VCaP (cell line): ENCODE data around the gene EFCAB5.

Source experiments
- H3K27ac ChIP-seq: fragments of 450-650 bp; 2 replicates; pipeline ENCODE4 v1.5.1; 2017
- TF ChIP-seq, protein P1 (sequence below): fragments of 450-650 bp; conservative IDR thresholded peaks from 2 replicates; pipeline ENCODE4 v1.5.1; 2017; ENCODE audit warnings: mild to moderate bottlenecking, moderate library complexity

Gene EFCAB5

GRCh38 chr17:29911641-29912177 lies 29.7 kb upstream of the EFCAB5 start:
- H3K27ac ChIP-seq: no peak overlapping the region
- TF ChIP-seq, protein P1, sequence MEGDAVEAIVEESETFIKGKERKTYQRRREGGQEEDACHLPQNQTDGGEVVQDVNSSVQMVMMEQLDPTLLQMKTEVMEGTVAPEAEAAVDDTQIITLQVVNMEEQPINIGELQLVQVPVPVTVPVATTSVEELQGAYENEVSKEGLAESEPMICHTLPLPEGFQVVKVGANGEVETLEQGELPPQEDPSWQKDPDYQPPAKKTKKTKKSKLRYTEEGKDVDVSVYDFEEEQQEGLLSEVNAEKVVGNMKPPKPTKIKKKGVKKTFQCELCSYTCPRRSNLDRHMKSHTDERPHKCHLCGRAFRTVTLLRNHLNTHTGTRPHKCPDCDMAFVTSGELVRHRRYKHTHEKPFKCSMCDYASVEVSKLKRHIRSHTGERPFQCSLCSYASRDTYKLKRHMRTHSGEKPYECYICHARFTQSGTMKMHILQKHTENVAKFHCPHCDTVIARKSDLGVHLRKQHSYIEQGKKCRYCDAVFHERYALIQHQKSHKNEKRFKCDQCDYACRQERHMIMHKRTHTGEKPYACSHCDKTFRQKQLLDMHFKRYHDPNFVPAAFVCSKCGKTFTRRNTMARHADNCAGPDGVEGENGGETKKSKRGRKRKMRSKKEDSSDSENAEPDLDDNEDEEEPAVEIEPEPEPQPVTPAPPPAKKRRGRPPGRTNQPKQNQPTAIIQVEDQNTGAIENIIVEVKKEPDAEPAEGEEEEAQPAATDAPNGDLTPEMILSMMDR: no peak

DNA sequence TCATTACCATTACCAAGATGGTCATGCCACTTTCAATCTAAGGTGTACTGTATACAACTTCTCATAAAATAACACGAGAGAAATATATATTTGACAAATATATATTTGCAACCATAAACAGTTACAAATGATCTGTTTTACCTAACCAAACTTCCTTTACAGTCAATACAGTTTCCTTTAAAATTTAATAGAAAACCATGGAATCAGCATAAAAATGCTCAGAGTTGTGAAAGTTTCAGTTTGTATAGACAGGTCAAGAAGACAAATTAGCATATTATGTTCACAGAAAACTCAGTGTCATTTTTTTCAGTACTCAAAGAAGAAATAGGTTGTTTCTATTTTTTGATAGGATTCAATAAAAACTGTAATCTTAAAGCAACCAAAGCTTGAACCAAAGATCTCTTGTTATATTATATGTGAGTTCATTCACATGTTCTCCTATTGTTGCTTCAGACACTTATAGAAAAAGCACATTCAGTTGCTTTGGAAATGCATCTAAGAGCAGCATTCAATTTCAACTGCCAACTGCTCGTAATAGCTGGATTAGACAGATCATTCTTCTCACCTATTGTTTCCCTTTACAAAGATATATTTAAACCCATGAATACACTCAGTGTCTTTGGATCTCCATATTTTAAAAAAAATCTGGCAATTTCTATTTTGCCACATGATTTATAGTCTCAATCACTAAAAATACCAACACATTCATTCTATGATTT lies 26.5 kb upstream of the EFCAB5 start:
- H3K27ac ChIP-seq: no peak overlapping the region
- TF ChIP-seq, protein P1: no peak

GRCh38 chr17:29918016-29918415 lies 23.4 kb upstream of the EFCAB5 start:
- H3K27ac ChIP-seq: no peak overlapping the region
- TF ChIP-seq, protein P1: no peak

GRCh38 chr17:29918922-29919856 lies 22.2 kb upstream of the EFCAB5 start:
- TF ChIP-seq, protein P1: no peak
- H3K27ac ChIP-seq: no peak overlapping the region

DNA sequence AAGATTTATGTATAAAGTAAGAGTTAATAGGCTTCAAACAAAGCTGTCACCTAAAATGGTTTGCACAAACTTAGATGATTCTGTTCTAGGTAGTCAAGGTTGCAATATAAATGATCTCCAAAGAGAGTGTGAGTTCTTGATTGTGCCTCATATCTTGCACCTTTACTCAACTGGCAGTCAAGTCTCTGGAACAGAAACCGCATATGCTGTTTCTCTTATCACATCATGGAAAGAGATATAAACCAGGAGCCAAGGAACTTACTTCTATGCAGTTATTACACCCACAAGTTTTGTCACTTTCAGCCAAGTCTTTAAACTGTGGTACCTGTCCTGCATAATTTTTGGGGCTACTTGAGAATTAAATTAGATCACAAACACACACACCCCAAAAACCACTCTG lies 16.6 kb upstream of the EFCAB5 start:
- H3K27ac ChIP-seq: no peak overlapping the region
- TF ChIP-seq, protein P1: no peak

- TF ChIP-seq, protein P1: no peak
These were observed 13.9 kb upstream of the EFCAB5 start for GRCh38 chr17:29927546-29927945.

DNA sequence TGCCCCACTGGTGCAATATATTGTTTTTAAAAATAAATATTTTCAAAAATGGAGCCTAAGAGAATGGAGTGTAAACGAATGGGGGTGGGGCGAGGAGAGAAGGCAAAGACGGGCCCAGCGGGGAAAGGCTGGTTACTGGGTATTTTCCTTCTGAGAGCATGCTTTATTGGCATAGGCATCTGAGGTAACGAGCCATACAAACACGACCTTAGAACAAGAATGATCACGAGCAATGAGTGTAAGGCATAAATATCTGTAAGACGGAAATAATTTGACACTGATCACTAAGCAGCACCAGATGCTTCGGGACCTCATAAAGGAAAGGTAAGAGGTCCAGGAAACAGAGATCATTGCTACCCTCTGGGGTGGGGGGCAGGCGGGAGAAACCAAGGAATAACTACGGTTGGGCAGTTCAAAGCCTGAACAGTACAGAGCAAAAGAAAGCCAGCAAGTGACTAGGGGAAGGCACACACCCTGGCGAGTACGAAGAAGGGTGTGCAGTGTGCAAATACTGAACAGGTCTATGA lies 12.4 kb upstream of the EFCAB5 start:
- H3K27ac ChIP-seq: peak overlapping the region; percentile 95
- TF ChIP-seq, protein P1: no peak

More at GRCh38 chr17:29927546-29927945, 13.9 kb upstream of the EFCAB5 start:
- peak overlapping the region; percentile 95 for H3K27ac ChIP-seq
